Stimulated activated CD8-positive, alpha-beta memory T cell treated with anti-CD3 and anti-CD28 coated beads, Interleukin-15, amount 100 ng/mL, for 24 hours (primary cell): Measurements from ENCODE around the gene CEBPA.
"Not testable (repeated sequence)": the region's sequence is repeated elsewhere in the genome, so short reads cannot be mapped to it uniquely, and the experiment has no call there.

Experiments
- DNase-seq: peaks from one replicate; pipeline ENCODE4 v3.0.0-alpha.2; 2020; ENCODE audit warnings: low read depth

The CEBPA gene

GRCh38 chr19:33324628-33325027 lies 22.3 kb upstream of the CEBPA start:
- DNase-seq = no peak

GRCh38 chr19:33323093-33323820 lies 20.9 kb upstream of the CEBPA start:
- DNase-seq = no peak

GRCh38 chr19:33320636-33321035 lies 18.3 kb upstream of the CEBPA start:
- DNase-seq = no peak

- not testable (repeated sequence) for DNase-seq
Measured at GRCh38 chr19:33317991-33318390, 15.7 kb upstream of the CEBPA start.

- DNase-seq = no peak
Measured at GRCh38 chr19:33317517-33317916, 15.2 kb upstream of the CEBPA start.

- DNase-seq = no peak
Measured at GRCh38 chr19:33316541-33317264, 14.4 kb upstream of the CEBPA start.

GRCh38 chr19:33312808-33313207 lies 10.5 kb upstream of the CEBPA start:
- not testable (repeated sequence) for DNase-seq

- no peak for DNase-seq
Measured at GRCh38 chr19:33312065-33312464, 9.7 kb upstream of the CEBPA start.

GRCh38 chr19:33311326-33311682 lies 9.0 kb upstream of the CEBPA start:
- no peak for DNase-seq

GRCh38 chr19:33310606-33311325 lies 8.4 kb upstream of the CEBPA start:
- DNase-seq = no peak

GRCh38 chr19:33309826-33310225 lies 7.5 kb upstream of the CEBPA start:
- DNase-seq = no peak

GRCh38 chr19:33306853-33307792 lies 4.8 kb upstream of the CEBPA start:
- no peak for DNase-seq

GRCh38 chr19:33306191-33306590 lies 3.9 kb upstream of the CEBPA start:
- no peak for DNase-seq

- DNase-seq = no peak
Measured at GRCh38 chr19:33304760-33305647, 2.7 kb upstream of the CEBPA start.

GRCh38 chr19:33304371-33304759 lies 2.0 kb upstream of the CEBPA start:
- DNase-seq = no peak

- no peak for DNase-seq
Measured at GRCh38 chr19:33303791-33304345, 1.5 kb upstream of the CEBPA start.

GRCh38 chr19:33302974-33303790 lies 848 bp upstream of the CEBPA start:
- no peak for DNase-seq

- DNase-seq = no peak
Measured at GRCh38 chr19:33301900-33302174, 497 bp downstream of the CEBPA start.

GRCh38 chr19:33301144-33301899 lies 1.0 kb downstream of the CEBPA start:
- no peak for DNase-seq

GRCh38 chr19:33300894-33301143 lies 1.5 kb downstream of the CEBPA start:
- DNase-seq = no peak
